ENCODE measurements around the gene TET2. TPM values are rescaled to one million over a fixed set of nuclear protein-coding genes. Genes with fewer than 3 reads are reported as not detected.

TET2 gene
- total RNA-seq, 2 donors from 2014 or later, result 41.8 to 87.4 TPM

DNA sequence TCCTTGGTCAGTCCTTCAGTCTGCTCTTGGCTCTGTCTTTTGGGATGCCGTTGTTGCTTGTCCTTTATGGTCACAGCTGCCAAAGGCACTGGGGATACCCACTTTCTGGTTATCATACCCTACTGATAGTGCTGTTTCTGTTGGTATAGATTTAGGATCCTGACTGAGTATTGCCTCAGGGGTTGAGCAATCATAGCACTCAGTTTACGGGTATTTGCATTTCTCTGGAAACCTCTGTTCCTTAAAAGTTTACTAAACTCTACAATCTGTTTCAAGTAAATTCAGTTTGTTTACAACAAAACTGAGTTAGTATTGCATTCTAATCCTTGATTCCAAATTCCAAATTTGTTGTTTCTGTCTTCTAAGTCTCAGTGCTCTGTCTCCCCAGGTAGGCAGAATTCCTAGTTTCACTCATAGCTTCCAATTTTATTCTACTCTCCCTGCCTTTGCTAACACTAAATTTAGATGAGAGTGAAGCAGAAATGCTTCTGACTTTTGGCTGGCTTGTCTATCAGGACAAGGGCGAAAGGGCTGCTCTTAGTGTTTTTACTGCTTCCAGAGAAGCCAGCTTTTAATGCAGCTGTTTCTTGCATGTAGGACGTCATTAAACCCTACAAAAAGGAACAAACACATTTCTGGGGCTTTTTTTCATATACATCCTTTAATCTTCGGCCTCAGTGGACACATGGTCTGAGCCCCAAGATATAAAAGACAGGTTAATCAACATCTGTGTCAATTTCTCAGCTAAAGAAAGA, 17.2 kb upstream of the TET2 start:
- no peaks in the 10 kb centered on the region for H3K27me3 Mint-ChIP-seq
- no peak for ATAC-seq (replicated peaks)

GRCh38 chr4:105130945-105131344, 15.7 kb upstream of the TET2 start:
- Mint-ChIP-seq H3K27ac (no peak overlapping the region), H3K27me3 (no peaks in the 10 kb centered on the region), H3K36me3 (ENCODE audit: low read depth) (no peaks in the 10 kb centered on the region), H3K4me1 (no peaks in the 10 kb centered on the region), H3K4me3 (no peak overlapping the region), H3K9me3 (no peaks in the 10 kb centered on the region)
- no peak for ATAC-seq (replicated peaks)

More for the DNA sequence above, 17.2 kb upstream of the TET2 start:
- no peaks in the 10 kb centered on the region for H3K36me3 Mint-ChIP-seq (ENCODE audit: low read depth)
- no peaks in the 10 kb centered on the region for H3K9me3 Mint-ChIP-seq
- H3K4me3 Mint-ChIP-seq, result no peak overlapping the region
- H3K27ac Mint-ChIP-seq, result no peak overlapping the region
- no peaks in the 10 kb centered on the region for H3K4me1 Mint-ChIP-seq

DNA sequence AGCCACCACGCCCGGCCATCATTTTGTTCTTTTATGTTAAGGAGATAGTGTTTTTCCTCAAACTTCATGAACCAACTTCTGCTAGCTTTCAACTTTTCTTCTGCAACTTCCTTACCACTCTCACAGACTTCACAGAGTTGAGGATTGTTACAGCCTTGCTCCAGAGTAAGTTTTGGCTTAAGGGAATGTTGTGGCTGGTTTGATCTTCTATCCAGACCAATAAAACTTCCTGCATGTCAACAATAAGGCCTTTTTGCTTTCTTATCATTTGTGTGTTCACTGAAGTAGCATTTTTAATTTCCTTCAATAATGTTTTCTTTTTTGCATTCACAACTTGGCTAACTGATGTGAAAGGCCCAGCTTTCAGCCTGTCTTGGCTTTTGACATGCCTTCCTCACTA, 12.7 kb upstream of the TET2 start:
- Mint-ChIP-seq H3K4me3 (no peak overlapping the region), H3K27me3 (no peaks in the 10 kb centered on the region), H3K9me3 (no peaks in the 10 kb centered on the region), H3K27ac (peak overlapping the region; percentile 11), H3K36me3 (ENCODE audit: low read depth) (no peaks in the 10 kb centered on the region), H3K4me1 (peaks cover 6% of the 10 kb centered on the region)
- ATAC-seq (replicated peaks), result no peak

- Mint-ChIP-seq H3K27ac (no peak overlapping the region), H3K27me3 (no peaks in the 10 kb centered on the region), H3K36me3 (ENCODE audit: low read depth) (no peaks in the 10 kb centered on the region), H3K4me1 (peaks cover 6% of the 10 kb centered on the region), H3K9me3 (no peaks in the 10 kb centered on the region), H3K4me3 (no peak overlapping the region)
- ATAC-seq (replicated peaks), result no peak
Observed at GRCh38 chr4:105135785-105136184, 10.9 kb upstream of the TET2 start.

GRCh38 chr4:105137121-105137875, 9.4 kb upstream of the TET2 start:
- Mint-ChIP-seq H3K9me3 (no peaks in the 10 kb centered on the region), H3K4me1 (peaks cover 9% of the 10 kb centered on the region), H3K4me3 (no peak overlapping the region), H3K27me3 (no peaks in the 10 kb centered on the region), H3K27ac (no peak overlapping the region), H3K36me3 (ENCODE audit: low read depth) (no peaks in the 10 kb centered on the region)
- peak; percentile 89 for ATAC-seq (replicated peaks)

DNA sequence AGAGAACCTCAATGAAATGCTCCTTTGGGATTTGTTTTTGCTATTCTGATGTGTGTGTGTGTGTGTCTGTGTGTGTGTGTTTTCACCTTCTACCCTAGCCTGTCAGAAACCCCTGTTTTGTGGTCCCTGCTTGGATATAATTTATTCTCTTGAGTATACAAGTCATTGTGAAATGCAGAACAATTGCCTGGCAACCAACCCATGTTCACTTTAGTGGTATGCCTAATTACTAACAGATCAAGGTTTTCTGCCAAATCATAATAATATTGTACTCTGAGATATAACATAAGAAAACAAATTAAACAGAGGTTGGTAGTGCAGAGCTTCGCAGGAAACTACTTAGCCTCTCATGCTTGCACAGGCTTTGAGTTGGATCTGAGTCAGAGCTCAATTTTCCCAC, 7.0 kb upstream of the TET2 start:
- ATAC-seq (replicated peaks), result no peak
- H3K27ac Mint-ChIP-seq, result no peak overlapping the region
- no peaks in the 10 kb centered on the region for H3K27me3 Mint-ChIP-seq
- peaks cover 9% of the 10 kb centered on the region for H3K4me1 Mint-ChIP-seq
- no peaks in the 10 kb centered on the region for H3K36me3 Mint-ChIP-seq (ENCODE audit: low read depth)
- H3K4me3 Mint-ChIP-seq, result no peak overlapping the region
- no peaks in the 10 kb centered on the region for H3K9me3 Mint-ChIP-seq

GRCh38 chr4:105140684-105141490, 5.8 kb upstream of the TET2 start:
- Mint-ChIP-seq H3K4me3 (no peak overlapping the region), H3K4me1 (peaks cover 16% of the 10 kb centered on the region), H3K36me3 (ENCODE audit: low read depth) (peaks cover 9% of the 10 kb centered on the region), H3K27ac (no peak overlapping the region), H3K9me3 (no peaks in the 10 kb centered on the region), H3K27me3 (no peaks in the 10 kb centered on the region)
- peak; percentile 15 for ATAC-seq (replicated peaks)

GRCh38 chr4:105145156-105145902, 1.3 kb upstream of the TET2 start:
- ATAC-seq (replicated peaks), result peak; percentile 14
- Mint-ChIP-seq H3K4me1 (peaks cover 16% of the 10 kb centered on the region), H3K36me3 (ENCODE audit: low read depth) (peaks cover 44% of the 10 kb centered on the region), H3K4me3 (peak overlapping the region; percentile 99), H3K27ac (peak overlapping the region; percentile 100), H3K27me3 (no peaks in the 10 kb centered on the region), H3K9me3 (no peaks in the 10 kb centered on the region)

DNA sequence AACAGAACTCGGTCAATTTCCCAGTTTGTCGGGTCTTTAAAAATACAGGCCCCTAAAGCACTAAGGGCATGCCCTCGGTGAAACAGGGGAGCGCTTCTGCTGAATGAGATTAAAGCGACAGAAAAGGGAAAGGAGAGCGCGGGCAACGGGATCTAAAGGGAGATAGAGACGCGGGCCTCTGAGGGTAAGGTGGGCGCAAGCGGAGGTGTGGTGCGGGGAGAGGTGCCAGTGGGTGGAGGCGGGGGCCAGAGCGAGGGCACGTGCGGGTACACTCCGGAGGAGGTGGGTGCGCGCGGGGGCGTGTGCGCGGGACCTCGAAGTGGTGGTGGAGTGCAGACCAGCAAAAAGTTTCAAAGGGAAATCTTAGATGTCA, 787 bp upstream of the TET2 start:
- peaks cover 21% of the 10 kb centered on the region for H3K4me1 Mint-ChIP-seq
- H3K27ac Mint-ChIP-seq, result peak overlapping the region; percentile 100
- no peaks in the 10 kb centered on the region for H3K27me3 Mint-ChIP-seq
- peaks cover 49% of the 10 kb centered on the region for H3K36me3 Mint-ChIP-seq (ENCODE audit: low read depth)
- H3K9me3 Mint-ChIP-seq, result no peaks in the 10 kb centered on the region
- H3K4me3 Mint-ChIP-seq, result peak overlapping the region; percentile 99
- ATAC-seq (replicated peaks), result peak; percentile 12

- Mint-ChIP-seq H3K9me3 (no peaks in the 10 kb centered on the region), H3K27me3 (no peaks in the 10 kb centered on the region), H3K36me3 (ENCODE audit: low read depth) (peaks cover 53% of the 10 kb centered on the region), H3K27ac (peak overlapping the region; percentile 100), H3K4me1 (peaks cover 20% of the 10 kb centered on the region), H3K4me3 (peak overlapping the region; percentile 100)
- ATAC-seq (replicated peaks), result peak; percentile 10
Observed at GRCh38 chr4:105147016-105147552, 408 bp downstream of the TET2 start.

- Mint-ChIP-seq H3K27me3 (no peaks in the 10 kb centered on the region), H3K4me3 (peak overlapping the region; percentile 100), H3K27ac (peak overlapping the region; percentile 100), H3K4me1 (peaks cover 20% of the 10 kb centered on the region), H3K36me3 (ENCODE audit: low read depth) (peaks cover 53% of the 10 kb centered on the region), H3K9me3 (no peaks in the 10 kb centered on the region)
- ATAC-seq (replicated peaks), result peak; percentile 3
Observed at GRCh38 chr4:105147553-105148161, 981 bp downstream of the TET2 start.

DNA sequence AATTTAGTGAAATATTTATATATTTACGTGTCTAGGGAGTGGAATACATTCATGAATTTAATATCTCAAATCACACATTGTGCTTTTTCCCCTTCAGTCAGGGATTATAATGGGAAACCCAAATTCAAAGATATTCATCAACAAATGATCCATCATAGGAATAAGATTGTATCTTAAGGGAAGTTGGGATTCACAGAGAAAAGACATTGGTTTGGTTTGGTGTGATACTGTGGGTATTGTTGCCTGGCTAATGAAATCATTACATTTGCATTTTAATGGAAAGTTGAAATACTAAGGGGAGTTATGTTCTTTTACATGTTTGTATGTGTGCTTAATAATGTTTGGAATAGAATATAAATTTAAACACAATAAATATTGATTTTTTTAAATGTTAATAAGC, 1.7 kb downstream of the TET2 start:
- peak overlapping the region; percentile 100 for H3K4me3 Mint-ChIP-seq
- H3K27me3 Mint-ChIP-seq, result no peaks in the 10 kb centered on the region
- H3K9me3 Mint-ChIP-seq, result no peaks in the 10 kb centered on the region
- no peak for ATAC-seq (replicated peaks)
- peaks cover 20% of the 10 kb centered on the region for H3K4me1 Mint-ChIP-seq
- H3K27ac Mint-ChIP-seq, result peak overlapping the region; percentile 100
- peaks cover 53% of the 10 kb centered on the region for H3K36me3 Mint-ChIP-seq (ENCODE audit: low read depth)

DNA sequence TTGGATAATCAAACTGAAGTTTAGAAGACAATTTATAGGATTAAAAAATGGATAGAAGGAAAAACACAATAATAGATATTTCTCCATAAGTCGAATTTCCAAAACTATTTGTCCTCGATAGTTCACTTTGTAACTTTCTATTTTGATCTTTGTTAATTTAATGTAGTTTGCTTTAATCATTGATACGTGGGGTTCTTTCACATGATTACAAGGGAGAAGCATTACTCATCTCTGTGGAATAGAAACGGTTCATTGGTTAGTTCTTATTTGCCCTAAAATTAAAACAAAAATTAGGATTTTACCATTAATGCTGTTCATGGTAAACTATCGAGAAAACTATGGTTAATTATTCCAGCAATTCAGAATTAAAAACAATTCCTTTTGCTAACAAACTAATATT, 2.1 kb downstream of the TET2 start:
- peak overlapping the region; percentile 100 for H3K4me3 Mint-ChIP-seq
- no peaks in the 10 kb centered on the region for H3K9me3 Mint-ChIP-seq
- peaks cover 20% of the 10 kb centered on the region for H3K4me1 Mint-ChIP-seq
- H3K36me3 Mint-ChIP-seq (ENCODE audit: low read depth), result peaks cover 53% of the 10 kb centered on the region
- H3K27me3 Mint-ChIP-seq, result no peaks in the 10 kb centered on the region
- peak overlapping the region; percentile 100 for H3K27ac Mint-ChIP-seq
- no peak for ATAC-seq (replicated peaks)
